Astrocyte (in vitro differentiated cells and primary cell): Measurements from ENCODE around the gene SND1.

Experiments
- EZH2 ChIP-seq: IDR thresholded peaks from 2 replicates; pipeline ENCODE4 v1.6.1; 2012; ENCODE audit warnings: mild to moderate bottlenecking, low read length, inconsistent platforms; ENCODE audit not compliant: insufficient read depth
- TF ChIP-seq, protein P1 (sequence below): IDR thresholded peaks from 2 replicates; pipeline ENCODE4 v1.5.1; 2011; ENCODE audit warnings: low read depth, mild to moderate bottlenecking, inconsistent platforms, low read length, moderate library complexity; ENCODE audit not compliant: insufficient read depth

DNA sequence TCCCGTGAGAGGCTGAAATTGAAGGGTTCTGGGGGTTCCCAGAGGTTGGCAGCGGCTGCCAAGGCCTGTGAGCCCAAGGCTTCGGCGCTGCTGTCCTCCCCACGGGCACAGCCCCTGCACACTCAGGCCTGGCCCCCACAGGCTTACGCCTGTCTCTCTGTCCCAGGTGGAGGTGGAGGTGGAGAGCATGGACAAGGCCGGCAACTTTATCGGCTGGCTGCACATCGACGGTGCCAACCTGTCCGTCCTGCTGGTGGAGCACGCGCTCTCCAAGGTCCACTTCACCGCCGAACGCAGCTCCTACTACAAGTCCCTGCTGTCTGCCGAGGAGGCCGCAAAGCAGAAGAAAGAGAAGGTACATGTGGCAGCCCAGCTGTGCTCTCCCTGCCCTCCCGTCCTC is 422.3 kb downstream of the SND1 start:
- TF ChIP-seq, protein P1, sequence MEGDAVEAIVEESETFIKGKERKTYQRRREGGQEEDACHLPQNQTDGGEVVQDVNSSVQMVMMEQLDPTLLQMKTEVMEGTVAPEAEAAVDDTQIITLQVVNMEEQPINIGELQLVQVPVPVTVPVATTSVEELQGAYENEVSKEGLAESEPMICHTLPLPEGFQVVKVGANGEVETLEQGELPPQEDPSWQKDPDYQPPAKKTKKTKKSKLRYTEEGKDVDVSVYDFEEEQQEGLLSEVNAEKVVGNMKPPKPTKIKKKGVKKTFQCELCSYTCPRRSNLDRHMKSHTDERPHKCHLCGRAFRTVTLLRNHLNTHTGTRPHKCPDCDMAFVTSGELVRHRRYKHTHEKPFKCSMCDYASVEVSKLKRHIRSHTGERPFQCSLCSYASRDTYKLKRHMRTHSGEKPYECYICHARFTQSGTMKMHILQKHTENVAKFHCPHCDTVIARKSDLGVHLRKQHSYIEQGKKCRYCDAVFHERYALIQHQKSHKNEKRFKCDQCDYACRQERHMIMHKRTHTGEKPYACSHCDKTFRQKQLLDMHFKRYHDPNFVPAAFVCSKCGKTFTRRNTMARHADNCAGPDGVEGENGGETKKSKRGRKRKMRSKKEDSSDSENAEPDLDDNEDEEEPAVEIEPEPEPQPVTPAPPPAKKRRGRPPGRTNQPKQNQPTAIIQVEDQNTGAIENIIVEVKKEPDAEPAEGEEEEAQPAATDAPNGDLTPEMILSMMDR: no peak
- no peak for TF ChIP-seq EZH2
